Measurements from ENCODE around the gene PBXIP1. TPM values are rescaled to one million over a fixed set of nuclear protein-coding genes. Genes with fewer than 3 reads are reported as not detected.

The PBXIP1 gene
- total RNA-seq, 4 donors from 2014 or later: 41.4 to 67.4 (median 61.3) TPM

- H3K27ac ChIP-seq: no peak overlapping the region
- no peaks in the 10 kb centered on the region for H3K9me3 ChIP-seq
- TF ChIP-seq POLR2AphosphoS5 (IDR thresholded peaks at IDR 0.05) (no peak), CTCF (IDR thresholded peaks at IDR 0.05) (no peak), EP300 (IDR thresholded peaks at IDR 0.05) (no peak), POLR2A (IDR thresholded peaks at IDR 0.05) (no peak)
- H3K36me3 ChIP-seq: peaks cover 20% of the 10 kb centered on the region
- no peak overlapping the region for H3K4me3 ChIP-seq
- no peak for DNase-seq (ENCODE audit: low spot score in 2 of 2)
- 76% methylated on average over 2 of the region's 2 CpGs for WGBS
- H3K4me1 ChIP-seq: peaks cover 72% of the 10 kb centered on the region
- no peaks in the 10 kb centered on the region for H3K27me3 ChIP-seq
Measured at GRCh38 chr1:154958036-154958435, 2.1 kb upstream of the PBXIP1 start.

GRCh38 chr1:154957091-154957657 lies 1.3 kb upstream of the PBXIP1 start:
- 28% methylated on average over 9 of the region's 9 CpGs for WGBS
- TF ChIP-seq CTCF (IDR thresholded peaks at IDR 0.05): no peak
- TF ChIP-seq POLR2A (IDR thresholded peaks at IDR 0.05): no peak
- no peak for TF ChIP-seq POLR2AphosphoS5 (IDR thresholded peaks at IDR 0.05)
- TF ChIP-seq EP300 (IDR thresholded peaks at IDR 0.05): no peak
- Histone ChIP-seq H3K27ac (peak overlapping the region; percentile 76), H3K4me1 (peaks cover 70% of the 10 kb centered on the region), H3K9me3 (no peaks in the 10 kb centered on the region), H3K27me3 (no peaks in the 10 kb centered on the region), H3K4me3 (no peak overlapping the region), H3K36me3 (peaks cover 16% of the 10 kb centered on the region)
- no peak for DNase-seq (ENCODE audit: low spot score in 2 of 2)

GRCh38 chr1:154956544-154956941 lies 644 bp upstream of the PBXIP1 start:
- Histone ChIP-seq H3K9me3 (no peaks in the 10 kb centered on the region), H3K4me3 (peak overlapping the region; percentile 54), H3K27ac (peak overlapping the region; percentile 76), H3K36me3 (peaks cover 16% of the 10 kb centered on the region), H3K4me1 (peaks cover 67% of the 10 kb centered on the region), H3K27me3 (no peaks in the 10 kb centered on the region)
- no peak for DNase-seq (ENCODE audit: low spot score in 2 of 2)
- WGBS: 12% methylated on average over 6 of the region's 6 CpGs
- TF ChIP-seq POLR2AphosphoS5 (IDR thresholded peaks at IDR 0.05) (no peak), POLR2A (IDR thresholded peaks at IDR 0.05) (no peak), CTCF (IDR thresholded peaks at IDR 0.05) (no peak), EP300 (IDR thresholded peaks at IDR 0.05) (no peak)

GRCh38 chr1:154955039-154955717 lies 721 bp downstream of the PBXIP1 start:
- peaks cover 56% of the 10 kb centered on the region for H3K4me1 ChIP-seq
- peak overlapping the region; percentile 76 for H3K27ac ChIP-seq
- no peaks in the 10 kb centered on the region for H3K27me3 ChIP-seq
- H3K36me3 ChIP-seq: peaks cover 30% of the 10 kb centered on the region
- 10% methylated on average over 3 of the region's 4 CpGs for WGBS
- TF ChIP-seq POLR2A (IDR thresholded peaks at IDR 0.05) (no peak), EP300 (IDR thresholded peaks at IDR 0.05) (no peak), POLR2AphosphoS5 (IDR thresholded peaks at IDR 0.05) (no peak)
- H3K9me3 ChIP-seq: no peaks in the 10 kb centered on the region
- peak overlapping the region; percentile 54 for H3K4me3 ChIP-seq
- no peak for DNase-seq (ENCODE audit: low spot score in 2 of 2)

- H3K4me1 ChIP-seq: peaks cover 49% of the 10 kb centered on the region
- no peaks in the 10 kb centered on the region for H3K27me3 ChIP-seq
- H3K9me3 ChIP-seq: no peaks in the 10 kb centered on the region
- TF ChIP-seq POLR2AphosphoS5 (IDR thresholded peaks at IDR 0.05): no peak
- no peak for TF ChIP-seq EP300 (IDR thresholded peaks at IDR 0.05)
- no peak for TF ChIP-seq POLR2A (IDR thresholded peaks at IDR 0.05)
- no peak for TF ChIP-seq CTCF (IDR thresholded peaks at IDR 0.05)
- DNase-seq (ENCODE audit: low spot score in 2 of 2): no peak
- peaks cover 30% of the 10 kb centered on the region for H3K36me3 ChIP-seq
- WGBS: 66% methylated on average over 3 of the region's 3 CpGs
- H3K27ac ChIP-seq: no peak overlapping the region
- H3K4me3 ChIP-seq: no peak overlapping the region
Measured at GRCh38 chr1:154954541-154954940, 1.4 kb downstream of the PBXIP1 start.

Measured in suprapubic skin (tissue), 4 donors.